Mesendoderm (in vitro differentiated cells): ENCODE measurements around the gene DIPK1C.

Source experiments
- DNase-seq: peaks from one replicate; pipeline ENCODE4 v3.0.0; 2013
- H2AK5ac ChIP-seq: 2 replicates; pipeline ENCODE4 v1.6.1; 2013; ENCODE audit warnings: low read length, inconsistent platforms
- H2BK120ac ChIP-seq: 2 replicates; pipeline ENCODE4 v1.6.1; 2013; ENCODE audit warnings: low read depth, mild to moderate bottlenecking, low read length, moderate library complexity, mixed read lengths
- H2BK15ac ChIP-seq: replicated peaks from 2 replicates; pipeline ENCODE4 v1.6.1; 2013; ENCODE audit warnings: low read depth, mild to moderate bottlenecking, moderate library complexity
- H2BK5ac ChIP-seq: 2 replicates; pipeline ENCODE4 v1.6.1; 2013; ENCODE audit warnings: low read length, inconsistent platforms
- H3K18ac ChIP-seq: 2 replicates; pipeline ENCODE4 v1.6.1; 2013; ENCODE audit warnings: mild to moderate bottlenecking, low read length, mixed read lengths
- H3K23ac ChIP-seq: one replicate; pipeline ENCODE4 v1.6.1; 2013; ENCODE audit warnings: low read length
- H3K27ac ChIP-seq: 2 replicates; pipeline ENCODE4 v1.5.1; 2013; ENCODE audit warnings: low read depth, mild to moderate bottlenecking, inconsistent platforms, low read length, moderate library complexity
- H3K27me3 ChIP-seq: 2 replicates; pipeline ENCODE4 v1.6.1; 2013; ENCODE audit warnings: low read length, control low read depth, mild to moderate bottlenecking, inconsistent platforms; ENCODE audit not compliant: insufficient read depth, poor library complexity
- H3K36me3 ChIP-seq: 2 replicates; pipeline ENCODE4 v1.6.1; 2013; ENCODE audit warnings: low read length, inconsistent platforms; ENCODE audit not compliant: control insufficient read depth, insufficient read depth
- H3K4ac ChIP-seq: one replicate; pipeline ENCODE4 v1.6.1; 2013; ENCODE audit warnings: low read depth, mild to moderate bottlenecking, low read length, moderate library complexity
- H3K4me1 ChIP-seq: 2 replicates; pipeline ENCODE4 v1.6.1; 2013; ENCODE audit warnings: low read depth, low read length, inconsistent platforms; ENCODE audit not compliant: control insufficient read depth
- H3K4me2 ChIP-seq: 2 replicates; pipeline ENCODE4 v1.6.1; 2013; ENCODE audit warnings: low read length
- H3K4me3 ChIP-seq: 2 replicates; pipeline ENCODE4 v1.5.1; 2013; ENCODE audit warnings: mild to moderate bottlenecking, low read length
- H3K56ac ChIP-seq: one replicate; pipeline ENCODE4 v1.6.1; 2013; ENCODE audit warnings: low read length
- H3K79me1 ChIP-seq: 2 replicates; pipeline ENCODE4 v1.6.1; 2013; ENCODE audit warnings: low read length, inconsistent platforms
- H3K79me2 ChIP-seq: 2 replicates; pipeline ENCODE4 v1.6.1; 2013; ENCODE audit warnings: mild to moderate bottlenecking, low read length; ENCODE audit not compliant: control insufficient read depth, insufficient read depth
- H3K9ac ChIP-seq: 2 replicates; pipeline ENCODE4 v1.6.1; 2013; ENCODE audit warnings: low read length, inconsistent platforms
- H4K5ac ChIP-seq: one replicate; pipeline ENCODE4 v1.6.1; 2013; ENCODE audit warnings: low read length
- H4K8ac ChIP-seq: one replicate; pipeline ENCODE4 v1.6.1; 2013; ENCODE audit warnings: low read depth, mild to moderate bottlenecking, control low read depth, low read length, moderate library complexity
- WGBS: extraction: QIAGEN DNeasy Blood & Tissue Kit; methylation state at CpG from one replicate; pipeline ENCODE4 v1.1.7; 2013; ENCODE audit warnings: low lambda C conversion rate, missing lambda C conversion rate; ENCODE audit not compliant: insufficient coverage; ENCODE audit errors: extremely low coverage; 5-methylcytosine and 5-hydroxymethylcytosine counted together

Gene DIPK1C

DNA sequence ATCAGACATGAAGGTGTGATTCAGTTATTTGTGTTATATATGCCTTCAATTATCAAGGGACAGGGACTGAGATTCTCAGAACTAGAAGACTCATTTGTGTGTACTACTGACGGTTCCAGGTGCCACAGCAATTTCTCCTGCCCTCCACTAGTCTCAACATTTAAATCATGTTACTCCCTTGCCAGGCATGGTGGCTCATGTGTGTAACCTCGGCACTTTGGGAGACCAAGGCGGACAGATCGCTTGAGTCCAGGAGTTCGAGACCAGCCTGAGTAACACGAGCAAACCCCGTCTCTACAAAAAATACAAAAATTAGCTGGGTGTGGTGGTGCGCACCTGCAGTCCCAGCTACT, 40.2 kb upstream of the DIPK1C start:
- peaks cover 5% of the 10 kb centered on the region for H3K4me1 ChIP-seq

DNA sequence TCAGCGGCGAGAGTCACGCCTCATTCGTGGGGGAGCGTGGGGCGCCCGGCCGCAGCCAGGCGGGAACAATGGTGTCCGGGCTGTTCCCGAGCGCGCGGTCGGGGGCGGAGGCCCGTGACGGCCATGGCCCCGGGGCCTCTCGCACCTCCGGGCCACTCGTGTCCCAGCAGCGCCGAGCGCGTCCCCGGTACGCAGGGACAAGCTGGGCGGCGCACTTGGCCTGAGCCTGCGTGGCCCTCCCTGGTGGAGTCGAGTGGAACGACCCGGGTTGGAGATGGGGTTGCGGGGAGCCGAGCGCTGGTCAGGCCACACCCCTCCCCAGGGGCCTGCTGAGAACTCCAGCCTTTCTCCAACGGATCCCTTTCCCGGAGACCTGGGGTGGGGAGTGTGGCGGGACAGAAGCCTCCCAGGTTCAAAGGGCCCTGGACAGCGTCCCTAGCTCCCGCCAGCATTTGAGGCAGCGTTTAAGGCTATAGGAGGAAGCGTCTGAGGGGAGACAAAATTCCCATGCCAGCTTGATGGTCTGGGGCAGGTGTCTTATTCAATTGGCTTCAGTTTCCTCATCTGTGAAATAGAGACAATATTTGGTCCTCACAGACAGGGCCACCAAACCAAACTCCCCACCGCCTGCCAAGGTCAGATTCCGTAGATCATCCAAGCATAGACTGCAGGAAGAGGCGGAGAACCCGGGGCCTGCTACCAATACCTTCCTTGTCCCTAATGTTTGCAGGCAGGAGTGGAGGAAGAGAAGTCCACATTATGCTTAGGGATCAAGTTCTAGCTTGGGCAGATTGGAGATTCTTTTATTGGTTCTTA, 39.6 kb upstream of the DIPK1C start:
- H3K36me3 ChIP-seq, result no peaks in the 10 kb centered on the region
- no peak overlapping the region for H4K5ac ChIP-seq
- H3K9ac ChIP-seq, result peak overlapping the region; percentile 97
- peaks cover 30% of the 10 kb centered on the region for H3K79me2 ChIP-seq
- H3K79me1 ChIP-seq, result peaks cover 12% of the 10 kb centered on the region
- no peaks in the 10 kb centered on the region for H3K27me3 ChIP-seq
- peak overlapping the region; percentile 99 for H3K56ac ChIP-seq
- DNase-seq, result peak; percentile 69
- peak overlapping the region; percentile 74 for H3K4ac ChIP-seq
- H3K4me1 ChIP-seq, result peaks cover 5% of the 10 kb centered on the region
- peak overlapping the region; percentile 53 for H3K18ac ChIP-seq
- H2BK15ac ChIP-seq, result no peak overlapping the region
- no peak overlapping the region for H4K8ac ChIP-seq
- H3K23ac ChIP-seq, result no peak overlapping the region
- peak overlapping the region; percentile 75 for H2BK5ac ChIP-seq
- WGBS, result no CpG with 5 or more reads among the region's 48 CpGs
- peak overlapping the region; percentile 61 for H3K27ac ChIP-seq
- peak overlapping the region; percentile 72 for H3K4me2 ChIP-seq
- no peak overlapping the region for H2AK5ac ChIP-seq
- H2BK120ac ChIP-seq, result no peak overlapping the region
- H3K4me3 ChIP-seq, result peak overlapping the region; percentile 90

More for the DNA sequence above, 40.2 kb upstream of the DIPK1C start:
- Histone ChIP-seq H2BK120ac (no peak overlapping the region), H4K5ac (no peak overlapping the region), H3K79me1 (peaks cover 12% of the 10 kb centered on the region), H3K4ac (no peak overlapping the region), H3K9ac (peak overlapping the region; percentile 97), H3K27me3 (no peaks in the 10 kb centered on the region), H3K79me2 (peaks cover 30% of the 10 kb centered on the region), H3K27ac (no peak overlapping the region), H3K4me2 (peak overlapping the region; percentile 72), H3K23ac (no peak overlapping the region), H2BK15ac (no peak overlapping the region), H4K8ac (no peak overlapping the region), H2AK5ac (no peak overlapping the region), H3K36me3 (no peaks in the 10 kb centered on the region), H2BK5ac (no peak overlapping the region), H3K56ac (peak overlapping the region; percentile 99), H3K18ac (no peak overlapping the region), H3K4me3 (no peak overlapping the region)
- no CpG with 5 or more reads among the region's 8 CpGs for WGBS
- DNase-seq, result no peak

DNA sequence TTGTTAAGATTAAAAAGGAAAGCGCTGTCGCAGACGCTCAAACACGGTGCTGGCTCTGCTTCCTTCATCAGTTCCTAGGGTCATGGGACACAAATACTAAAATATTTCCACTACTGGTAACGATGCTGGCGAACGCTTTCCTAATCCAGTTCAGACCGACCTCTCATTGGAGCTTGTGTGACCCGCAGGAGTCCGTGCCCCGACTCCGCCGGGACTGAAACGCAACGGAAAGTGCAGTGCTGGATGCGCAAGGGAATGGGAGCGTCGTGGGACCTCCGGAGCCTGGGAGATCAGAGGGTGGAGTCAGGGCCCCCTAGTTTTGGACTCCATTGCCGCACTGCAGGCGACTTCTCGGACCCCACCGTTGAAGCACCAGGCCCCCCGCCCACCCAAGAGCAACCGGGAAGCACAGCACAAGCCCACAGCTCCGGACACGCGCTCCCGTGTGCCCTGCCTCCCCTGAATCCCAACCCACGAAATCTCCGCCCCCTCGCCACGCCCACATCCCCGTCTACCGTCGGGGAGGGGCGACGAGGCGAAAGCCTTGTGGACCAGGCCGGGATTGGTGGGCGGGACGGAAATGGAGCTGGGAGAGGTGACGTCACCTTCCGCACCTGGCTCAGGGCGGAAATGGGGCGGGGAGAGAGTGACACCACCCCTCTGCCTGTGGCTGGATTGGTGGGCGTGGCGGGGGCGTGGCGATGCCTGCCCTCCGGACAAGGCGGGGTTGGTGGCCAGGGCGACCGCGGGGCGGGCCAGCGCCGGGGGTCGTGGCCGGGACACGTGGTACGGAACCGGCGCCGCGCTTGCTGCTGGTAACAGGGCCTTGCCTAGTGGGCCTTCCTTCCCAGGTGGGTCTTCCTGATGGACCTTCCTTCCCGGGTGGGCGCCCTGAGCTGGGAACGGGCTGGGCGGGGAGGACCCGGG, 38.7 kb upstream of the DIPK1C start, which contains the start of gene CNDP2:
TSS of gene CNDP2 (plus strand) at position 783 of the 927 bp plus-strand sequence. CDS start 3,611 bp downstream, outside the sequence.
- peak within 1 kb of the TSS; percentile 53 for H3K18ac ChIP-seq
- no peak within 1 kb of the TSS for H2AK5ac ChIP-seq
- peak within 1 kb of the TSS; percentile 90 for H3K4me3 ChIP-seq
- peak within 1 kb of the TSS; percentile 61 for H3K27ac ChIP-seq
- no peak within 1 kb of the TSS for H4K8ac ChIP-seq
- no peak within 1 kb of the TSS for H2BK15ac ChIP-seq
- no peaks in the 10 kb centered on the region for H3K36me3 ChIP-seq
- peak within 1 kb of the TSS; percentile 74 for H3K4ac ChIP-seq
- no CpG with 5 or more reads among the region's 71 CpGs for WGBS
- no peak within 1 kb of the TSS for H3K23ac ChIP-seq
- no peak within 1 kb of the TSS for H2BK120ac ChIP-seq
- peak within 1 kb of the TSS; percentile 97 for H3K9ac ChIP-seq
- peak within 1 kb of the TSS; percentile 75 for H2BK5ac ChIP-seq
- peak within 1 kb of the TSS; percentile 99 for H3K56ac ChIP-seq
- no peaks in the 10 kb centered on the region for H3K27me3 ChIP-seq
- peaks cover 30% of the 10 kb centered on the region for H3K79me2 ChIP-seq
- DNase-seq, result peak; percentile 99
- H3K4me2 ChIP-seq, result peak within 1 kb of the TSS; percentile 81
- peaks cover 5% of the 10 kb centered on the region for H3K4me1 ChIP-seq
- peaks cover 11% of the 10 kb centered on the region for H3K79me1 ChIP-seq
- no peak within 1 kb of the TSS for H4K5ac ChIP-seq

DNA sequence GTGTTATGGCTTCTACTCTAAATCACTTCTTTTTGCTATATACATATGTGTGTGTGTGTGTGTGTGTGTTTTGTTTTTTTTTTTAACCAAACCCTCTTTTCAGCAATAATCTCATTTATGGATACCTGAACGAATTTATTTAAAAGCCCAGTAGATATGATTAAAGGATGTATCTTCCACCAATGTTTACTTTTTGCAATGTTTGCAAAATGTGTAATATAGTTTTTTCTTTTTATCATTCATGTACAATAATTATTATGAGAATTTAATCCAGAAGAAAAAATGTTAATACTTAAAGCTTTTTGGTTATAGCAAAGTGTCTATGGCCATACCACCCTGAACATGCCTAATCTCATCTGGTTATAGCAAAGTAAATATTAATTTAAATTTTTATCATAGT, 37.4 kb upstream of the DIPK1C start:
- H3K56ac ChIP-seq, result no peak overlapping the region
- no peaks in the 10 kb centered on the region for H3K36me3 ChIP-seq
- H3K4me3 ChIP-seq, result no peak overlapping the region
- H3K4me1 ChIP-seq, result peaks cover 5% of the 10 kb centered on the region
- WGBS, result no CpG with 5 or more reads among the region's 1 CpG
- DNase-seq, result no peak
- peaks cover 11% of the 10 kb centered on the region for H3K79me1 ChIP-seq
- no peak overlapping the region for H3K23ac ChIP-seq
- no peak overlapping the region for H3K4ac ChIP-seq
- H3K27me3 ChIP-seq, result no peaks in the 10 kb centered on the region
- H2AK5ac ChIP-seq, result no peak overlapping the region
- no peak overlapping the region for H3K9ac ChIP-seq
- H2BK5ac ChIP-seq, result no peak overlapping the region
- no peak overlapping the region for H4K8ac ChIP-seq
- no peak overlapping the region for H3K27ac ChIP-seq
- no peak overlapping the region for H3K4me2 ChIP-seq
- no peak overlapping the region for H3K18ac ChIP-seq
- H3K79me2 ChIP-seq, result peaks cover 27% of the 10 kb centered on the region
- H4K5ac ChIP-seq, result no peak overlapping the region
- no peak overlapping the region for H2BK15ac ChIP-seq
- H2BK120ac ChIP-seq, result no peak overlapping the region

DNA sequence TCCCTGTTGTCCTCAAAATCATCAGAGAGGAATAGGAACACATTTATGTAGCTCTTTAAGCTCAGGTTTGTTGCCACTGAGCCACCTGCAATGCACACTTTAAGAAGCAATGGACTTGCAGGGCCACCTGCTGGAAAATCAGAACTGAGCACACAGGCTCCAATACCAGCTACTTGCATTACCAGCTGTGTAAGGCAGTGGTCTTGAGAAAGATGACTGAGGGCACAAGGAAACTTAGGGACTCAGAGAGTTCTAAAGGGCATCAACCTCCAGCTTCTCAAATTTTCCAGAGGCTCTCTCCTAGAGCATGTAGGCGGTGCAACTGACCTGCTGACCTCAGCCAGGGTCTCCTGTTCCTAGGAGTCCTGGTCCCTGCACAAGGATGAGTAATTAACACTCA, 36.6 kb upstream of the DIPK1C start:
- DNase-seq, result peak; percentile 82
- H2BK5ac ChIP-seq, result no peak overlapping the region
- H2AK5ac ChIP-seq, result no peak overlapping the region
- peaks cover 6% of the 10 kb centered on the region for H3K79me1 ChIP-seq
- no peak overlapping the region for H3K4me3 ChIP-seq
- no peak overlapping the region for H3K9ac ChIP-seq
- H3K4me1 ChIP-seq, result peaks cover under 1% of the 10 kb centered on the region
- no peaks in the 10 kb centered on the region for H3K27me3 ChIP-seq
- H2BK15ac ChIP-seq, result no peak overlapping the region
- no peak overlapping the region for H3K4ac ChIP-seq
- no CpG with 5 or more reads among the region's 1 CpG for WGBS
- H3K23ac ChIP-seq, result no peak overlapping the region
- H4K8ac ChIP-seq, result no peak overlapping the region
- no peak overlapping the region for H2BK120ac ChIP-seq
- H3K18ac ChIP-seq, result no peak overlapping the region
- H3K36me3 ChIP-seq, result no peaks in the 10 kb centered on the region
- H4K5ac ChIP-seq, result no peak overlapping the region
- H3K56ac ChIP-seq, result no peak overlapping the region
- H3K27ac ChIP-seq, result no peak overlapping the region
- H3K4me2 ChIP-seq, result no peak overlapping the region
- peaks cover 21% of the 10 kb centered on the region for H3K79me2 ChIP-seq
